Choroid plexus epithelial cell (primary cell): ENCODE data around the gene CLIC2.

ENCODE experiments used
- DNase-seq: peaks from one replicate; pipeline ENCODE4 v3.0.0-alpha.2; 2010; ENCODE audit warnings: low read depth
- H3K4me3 ChIP-seq: 2 replicates; pipeline ENCODE4 v1.5.1; 2011; ENCODE audit warnings: low read depth, mild to moderate bottlenecking, control low read depth, low read length, moderate library complexity
- CTCF ChIP-seq: conservative IDR thresholded peaks from 2 replicates; pipeline ENCODE4 v1.5.1; 2011; ENCODE audit warnings: low read depth, mild to moderate bottlenecking, control low read depth, inconsistent platforms, low read length, moderate library complexity

Gene CLIC2

GRCh38 chrX:155246748-155247147, 87.7 kb downstream of the CLIC2 start:
- no peak for TF ChIP-seq CTCF
- DNase-seq, result no peak
- no peak overlapping the region for H3K4me3 ChIP-seq

- no peak for TF ChIP-seq CTCF
- no peak for DNase-seq
- no peak overlapping the region for H3K4me3 ChIP-seq
Observed at GRCh38 chrX:155242300-155242699, 92.1 kb downstream of the CLIC2 start.

- DNase-seq, result no peak
- no peak overlapping the region for H3K4me3 ChIP-seq
- TF ChIP-seq CTCF, result no peak
Observed at GRCh38 chrX:155237719-155238118, 96.7 kb downstream of the CLIC2 start.

- DNase-seq, result peak; percentile 69
- no peak for TF ChIP-seq CTCF
- no peak overlapping the region for H3K4me3 ChIP-seq
Observed at GRCh38 chrX:155235891-155236290, 98.5 kb downstream of the CLIC2 start.

- DNase-seq, result no peak
- H3K4me3 ChIP-seq, result no peak overlapping the region
- no peak for TF ChIP-seq CTCF
Observed at GRCh38 chrX:155231163-155231562, 103.3 kb downstream of the CLIC2 start.
